Stomach (tissue), 9 donors: ENCODE results near the gene SPINDOC. TPM values are rescaled to one million over a fixed set of nuclear protein-coding genes. Genes with fewer than 3 reads are reported as not detected.
"Not testable (repeated sequence)": the region's sequence is repeated elsewhere in the genome, so short reads cannot be mapped to it uniquely, and the experiment has no call there.

Experiments
- DNase-seq, 2 donors: peaks; one replicate each; pipeline versions ENCODE4 v3.0.0 to v3.0.0-alpha.2; 2013 to 2019
- H3K27ac ChIP-seq, 5 donors: fragments of 200-600 bp in 4 of 5; sonication (generic) in 4 of 5; one replicate each; pipeline ENCODE4 v1.5.1; 2013 to 2019; ENCODE audit warnings: mild to moderate bottlenecking in 1 of 5, moderate library complexity in 1 of 5
- H3K27me3 ChIP-seq, 3 donors: fragments of 200-600 bp; sonication (generic); one replicate each; pipeline ENCODE4 v1.5.1; 2017 to 2019; ENCODE audit warnings: mixed run types in 1 of 3
- H3K36me3 ChIP-seq, 4 donors: fragments of 200-600 bp; sonication (generic); 1 replicate in 3 of 4; 2 replicates in 1 of 4; pipeline ENCODE4 v1.5.1; 2016 to 2019
- H3K4me1 ChIP-seq, 4 donors: fragments of 200-600 bp; sonication (generic); one replicate each; pipeline ENCODE4 v1.5.1; 2016 to 2019
- H3K4me3 ChIP-seq, 4 donors: fragments of 200-600 bp; sonication (generic) in 3 of 4; one replicate each; pipeline ENCODE4 v1.5.1; 2016 to 2019; ENCODE audit warnings: mild to moderate bottlenecking in 1 of 4
- H3K9me3 ChIP-seq, 4 donors: fragments of 200-600 bp; sonication (generic); one replicate each; pipeline ENCODE4 v1.5.1; 2016 to 2019
- EP300 ChIP-seq: sonication (generic); formaldehyde crosslinking; IDR thresholded peaks from one replicate; pipeline ENCODE4 v1.6.1; 2017; ENCODE audit warnings: antibody characterized with exemption
- POLR2A ChIP-seq, 4 donors: fragments of 450-650 bp; IDR thresholded peaks; one replicate each; pipeline ENCODE4 v1.6.1; 2016; ENCODE audit warnings: antibody characterized with exemption in 4 of 4, control low read depth in 2 of 4, mild to moderate bottlenecking in 1 of 4, moderate library complexity in 1 of 4
- POLR2AphosphoS5 ChIP-seq, 3 donors: sonication (generic); formaldehyde crosslinking; IDR thresholded peaks; one replicate each; pipeline ENCODE4 v1.6.1; 2016; ENCODE audit warnings: antibody characterized with exemption in 3 of 3
- WGBS, 5 donors: extraction: QIAGEN DNeasy Blood & Tissue Kit in 3 of 5; methylation state at CpG; one replicate each; pipeline versions ENCODE4 v1.1.5 to v1.1.7; 2013 to 2018; 5-methylcytosine and 5-hydroxymethylcytosine counted together
- intact Hi-C: fragments of 100-400 bp; cut with DNase I; formaldehyde crosslinking; loops from one replicate; pipeline ENCODE4 v1.15.1; 2023; ENCODE audit warnings: low total_unique reads
- polyA plus RNA-seq, 3 donors: library from polyadenylated mRNA; stranded (reverse); fragments of 200-250 nt; gene quantifications; one replicate each; pipeline ENCODE4 v1.2.3, GENCODE V29; 2013
- total RNA-seq, 5 donors: library from RNA; depleted of rRNA; stranded (reverse); fragments of >200 nt; gene quantifications; one replicate each; pipeline versions ENCODE4 v1.1.0 to v1.2.3, GENCODE V29; 2014 to 2016
- TF ChIP-seq, protein P1 (sequence below), 7 experiments: fragments of 450-650 bp in 4 of 7; fragments of 200-600 bp in 3 of 7; sonication (generic) in 3 of 7; IDR thresholded peaks; one replicate each; pipeline ENCODE4 v1.5.1; 2016 to 2019; ENCODE audit warnings: antibody characterized with exemption in 7 of 7, control low read depth in 2 of 7, mild to moderate bottlenecking in 1 of 7
- donor health status: healthy with polysubstance abuse.
- donor health status: Bipolar disorder and iron deficiency.
- donor health status: healthy.

Gene SPINDOC
- total and polyA plus RNA-seq, 8 donors = 0.45 to 13.6 (median 5.7) TPM

DNA sequence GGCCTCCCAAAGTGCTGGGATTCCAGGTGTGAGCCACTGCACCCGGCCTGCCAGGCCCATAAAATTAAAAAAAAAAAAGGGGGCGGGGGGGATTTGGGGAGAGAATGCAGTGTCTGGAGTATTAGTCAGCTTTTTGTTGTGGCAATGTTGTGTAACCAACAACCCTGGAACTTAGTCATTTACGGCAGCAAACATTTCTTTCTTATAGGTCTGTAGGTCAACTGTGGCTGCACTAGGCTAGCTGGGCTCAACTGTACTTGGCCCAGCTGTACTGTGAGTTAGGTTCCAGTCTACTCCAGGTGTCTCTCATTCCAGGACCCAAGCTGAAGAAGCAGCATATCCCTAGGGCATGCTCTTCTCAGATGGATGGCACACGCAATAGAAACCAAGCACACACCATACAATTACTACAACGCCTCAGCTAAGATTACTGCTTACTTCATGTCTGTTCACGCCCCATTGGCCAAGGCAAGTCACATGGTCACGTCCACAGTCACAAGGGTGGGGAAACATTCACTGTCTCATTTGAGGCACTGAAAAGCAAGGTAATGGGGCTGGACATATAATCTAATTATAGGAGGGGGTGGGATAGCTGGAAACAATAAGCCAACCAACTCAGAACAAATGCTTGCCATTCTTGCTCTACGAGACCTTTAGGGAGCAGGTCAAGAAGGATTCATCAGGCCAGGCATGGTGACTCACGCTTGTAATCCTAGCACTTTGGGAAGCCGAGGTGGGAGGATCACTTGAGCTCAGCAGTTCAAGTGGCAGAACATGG is 10.4 kb upstream of the SPINDOC start:
- TF ChIP-seq POLR2AphosphoS5 (IDR thresholded peaks at IDR 0.05) (no peak), POLR2A (IDR thresholded peaks at IDR 0.05) (no peak), EP300 (no peak)
- TF ChIP-seq, protein P1, sequence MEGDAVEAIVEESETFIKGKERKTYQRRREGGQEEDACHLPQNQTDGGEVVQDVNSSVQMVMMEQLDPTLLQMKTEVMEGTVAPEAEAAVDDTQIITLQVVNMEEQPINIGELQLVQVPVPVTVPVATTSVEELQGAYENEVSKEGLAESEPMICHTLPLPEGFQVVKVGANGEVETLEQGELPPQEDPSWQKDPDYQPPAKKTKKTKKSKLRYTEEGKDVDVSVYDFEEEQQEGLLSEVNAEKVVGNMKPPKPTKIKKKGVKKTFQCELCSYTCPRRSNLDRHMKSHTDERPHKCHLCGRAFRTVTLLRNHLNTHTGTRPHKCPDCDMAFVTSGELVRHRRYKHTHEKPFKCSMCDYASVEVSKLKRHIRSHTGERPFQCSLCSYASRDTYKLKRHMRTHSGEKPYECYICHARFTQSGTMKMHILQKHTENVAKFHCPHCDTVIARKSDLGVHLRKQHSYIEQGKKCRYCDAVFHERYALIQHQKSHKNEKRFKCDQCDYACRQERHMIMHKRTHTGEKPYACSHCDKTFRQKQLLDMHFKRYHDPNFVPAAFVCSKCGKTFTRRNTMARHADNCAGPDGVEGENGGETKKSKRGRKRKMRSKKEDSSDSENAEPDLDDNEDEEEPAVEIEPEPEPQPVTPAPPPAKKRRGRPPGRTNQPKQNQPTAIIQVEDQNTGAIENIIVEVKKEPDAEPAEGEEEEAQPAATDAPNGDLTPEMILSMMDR (IDR thresholded peaks at IDR 0.05) = no peak
- Histone ChIP-seq H3K9me3 (no peaks in the 10 kb centered on the region), H3K27me3 (no peaks in the 10 kb centered on the region), H3K4me1 (no peaks in the 10 kb centered on the region), H3K4me3 (no peak overlapping the region), H3K36me3 (no peaks in the 10 kb centered on the region), H3K27ac (no peak overlapping the region)
- WGBS, 5 donors = 73 to 94% (median 91%) methylated on average over 10 of the region's 10 CpGs
- DNase-seq = no peak
- intact Hi-C loops = no loop called here

DNA sequence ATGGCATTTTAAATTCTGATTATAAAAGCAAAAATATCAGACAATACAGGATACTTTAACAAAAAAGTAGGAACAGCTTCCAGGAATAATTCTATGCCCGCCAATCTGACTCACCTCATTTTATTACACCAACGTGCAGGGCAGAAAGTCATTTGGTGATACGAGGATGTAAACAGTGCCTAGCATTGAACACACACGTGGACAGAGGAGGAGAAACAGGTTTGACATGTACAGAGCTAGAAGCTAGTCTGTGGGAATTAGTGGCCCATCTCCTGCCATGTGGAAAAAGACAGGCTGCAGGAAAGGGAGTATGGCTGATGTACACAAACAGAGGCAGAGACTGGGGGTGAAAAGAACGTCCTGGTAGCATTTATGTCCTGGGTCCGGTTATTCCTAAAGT is 9.0 kb upstream of the SPINDOC start:
- TF ChIP-seq, protein P1 (IDR thresholded peaks at IDR 0.05) = no peak
- TF ChIP-seq EP300 = no peak
- no peak for TF ChIP-seq POLR2A (IDR thresholded peaks at IDR 0.05)
- TF ChIP-seq POLR2AphosphoS5 (IDR thresholded peaks at IDR 0.05) = peak in 1 of 3 donors; percentile 74
- H3K27ac ChIP-seq = no peak overlapping the region
- H3K36me3 ChIP-seq = no peaks in the 10 kb centered on the region
- H3K27me3 ChIP-seq = no peaks in the 10 kb centered on the region
- DNase-seq = peak; percentile 26 to 89
- intact Hi-C loops = no loop called here
- no peak overlapping the region for H3K4me3 ChIP-seq
- no peaks in the 10 kb centered on the region for H3K4me1 ChIP-seq
- 31 to 58% (median 46%) methylated on average over 6 of the region's 6 CpGs for WGBS, 5 donors
- H3K9me3 ChIP-seq = no peaks in the 10 kb centered on the region

DNA sequence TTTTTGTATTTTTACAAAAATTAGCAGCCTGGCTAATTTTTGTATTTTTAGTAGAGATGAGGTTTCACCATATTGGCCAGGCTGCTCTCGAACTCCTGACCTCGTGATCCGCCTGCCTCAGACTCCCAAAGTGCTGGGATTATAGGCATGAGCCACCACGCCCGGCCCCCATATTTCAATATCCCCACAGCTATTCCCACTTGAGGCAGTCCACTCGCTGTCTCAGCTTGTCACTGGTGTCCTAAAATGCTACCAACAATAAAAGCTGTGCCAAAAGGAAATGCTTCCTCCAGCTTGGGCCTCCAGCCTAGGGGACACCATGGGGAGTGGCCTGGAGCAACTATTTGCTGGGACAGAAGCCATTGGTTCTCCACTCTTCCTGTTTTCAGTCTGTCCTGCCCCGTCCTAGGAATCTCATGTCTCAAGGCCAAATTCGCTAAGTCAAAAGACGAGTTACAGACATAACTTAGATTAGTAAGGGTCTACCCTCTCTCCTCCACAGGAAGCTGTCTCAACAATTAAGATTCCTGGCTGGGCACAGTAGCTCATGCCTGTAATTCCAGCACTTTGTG is 7.3 kb upstream of the SPINDOC start:
- H3K36me3 ChIP-seq = no peaks in the 10 kb centered on the region

DNA sequence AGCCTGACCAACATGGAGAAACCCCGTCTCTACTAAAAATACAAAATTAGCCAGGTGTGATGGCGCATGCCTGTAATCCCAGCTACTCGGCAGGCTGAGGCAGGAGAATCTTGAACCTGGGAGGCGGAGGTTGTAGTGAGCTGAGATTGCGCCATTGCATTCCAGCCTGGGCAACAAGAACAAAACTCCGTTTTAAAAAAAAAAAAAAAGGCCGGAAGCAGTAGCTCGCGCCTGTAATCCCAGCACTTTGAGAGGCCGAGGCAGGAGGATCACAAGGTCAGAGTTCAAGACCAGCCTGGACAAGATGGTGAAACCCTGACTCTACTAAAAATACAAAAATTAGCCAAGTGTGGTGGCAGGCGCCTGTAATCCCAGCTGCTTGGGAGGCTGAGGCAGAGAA is 2.9 kb upstream of the SPINDOC start:
- H3K4me1 ChIP-seq = peaks cover 8 to 24% (median 22%) of the 10 kb centered on the region in 4 donors
- intact Hi-C loops, DNase-seq, H3K4me3 ChIP-seq, H3K36me3 ChIP-seq, H3K27ac ChIP-seq, H3K9me3 ChIP-seq, H3K27me3 ChIP-seq: not testable (repeated sequence)
- WGBS, 5 donors = 92 to 97% (median 96%) methylated on average over 11 of the region's 11 CpGs

More for the DNA sequence above, 7.3 kb upstream of the SPINDOC start:
- no peak for TF ChIP-seq EP300
- WGBS, 5 donors = 77 to 83% (median 81%) methylated on average over 9 of the region's 9 CpGs
- intact Hi-C loops = loop anchor here (5.0 kb wide), 1 partner anchor 34 kb away; no protein-coding TSS in a partner anchor
- no peaks in the 10 kb centered on the region for H3K4me1 ChIP-seq
- no peak overlapping the region for H3K27ac ChIP-seq
- H3K4me3 ChIP-seq = no peak overlapping the region
- DNase-seq = peak in 1 of 2 donors; percentile 24
- H3K27me3 ChIP-seq = no peaks in the 10 kb centered on the region
- no peaks in the 10 kb centered on the region for H3K9me3 ChIP-seq

DNA sequence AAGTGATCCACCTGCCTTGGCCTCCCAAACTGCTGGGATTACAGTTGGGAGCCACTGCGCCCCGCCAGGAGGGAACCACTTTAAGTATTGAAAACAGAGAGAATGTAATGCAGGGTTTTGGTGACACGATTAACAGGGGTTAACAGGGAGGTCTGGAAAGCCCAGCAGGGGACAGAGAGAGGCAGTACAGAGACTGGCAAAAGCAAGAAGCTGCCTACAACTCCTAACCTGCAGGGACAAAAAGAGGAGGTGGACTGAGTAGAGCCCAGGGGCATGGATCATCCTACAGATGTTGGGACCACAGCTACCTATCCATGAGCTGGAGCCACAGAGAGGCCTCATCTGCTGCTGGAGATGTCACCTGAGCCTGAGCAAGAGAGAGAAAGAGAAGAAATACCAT is 1.7 kb upstream of the SPINDOC start:
- H3K9me3 ChIP-seq = no peaks in the 10 kb centered on the region
- H3K27me3 ChIP-seq = no peaks in the 10 kb centered on the region
- peaks cover 3 to 5% (median 4%) of the 10 kb centered on the region in 4 donors for H3K36me3 ChIP-seq
- 79 to 92% (median 82%) methylated on average over 3 of the region's 3 CpGs for WGBS, 5 donors
- peaks cover 8 to 34% (median 28%) of the 10 kb centered on the region in 4 donors for H3K4me1 ChIP-seq
- no peak for DNase-seq
- TF ChIP-seq POLR2A (IDR thresholded peaks at IDR 0.05) (no peak), EP300 (no peak)
- no peak overlapping the region for H3K27ac ChIP-seq
- no peak overlapping the region for H3K4me3 ChIP-seq
- intact Hi-C loops = no loop called here
